ENCODE measurements around the gene ATP5PB. TPM values are rescaled to one million over a fixed set of nuclear protein-coding genes. Genes with fewer than 3 reads are reported as not detected.

Gene ATP5PB
- total RNA-seq, 4 donors from 2014 or later: 60.3 to 334 (median 211) TPM

DNA sequence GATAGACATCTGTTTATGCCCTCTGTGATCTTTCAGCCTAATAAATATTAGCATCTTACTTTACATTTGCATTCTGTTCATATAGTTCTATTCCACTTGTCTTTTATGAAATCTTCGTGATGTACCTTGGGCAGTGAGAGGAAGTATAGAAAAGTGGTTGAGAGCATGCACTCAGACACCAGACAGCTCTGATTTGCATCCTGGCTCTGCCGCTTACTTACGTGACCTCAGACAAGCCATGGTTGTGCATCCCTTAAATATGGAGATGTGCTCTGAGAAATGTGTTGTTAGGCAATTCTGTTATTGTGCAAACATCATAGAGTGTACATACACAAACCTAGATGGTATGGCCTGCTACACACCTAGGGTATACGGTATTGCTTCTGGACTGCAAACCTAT is 44.7 kb upstream of the ATP5PB start:
- in situ Hi-C loops (cut with MboI; ENCODE audit: low pct_ligation_motif_present in 1 of 4, low pct_unique_long_range_greater_than_20kb in 1 of 4, low sequenced_read_pairs in 3 of 4): loop anchor here in 3 of 4 donors (5.0 to 10.0 kb wide), 2 partner anchors 180 to 182 kb away; partner anchors contain the start of gene CHI3L2 (in 2 of the 3)
- 79 to 100% methylated on average over 1 to 4 of the region's 4 CpGs for WGBS, 2 donors (ENCODE audit: low coverage in 1 of 2)
- Histone ChIP-seq H3K4me1 (no peaks in the 10 kb centered on the region), H3K27me3 (peaks cover 15% of the 10 kb centered on the region), H3K9me3 (no peaks in the 10 kb centered on the region), H3K27ac (no peak overlapping the region), H3K36me3 (no peaks in the 10 kb centered on the region), H3K4me3 (no peak overlapping the region)
- intact Hi-C loops (cut with DNase I; ENCODE audit: low total_unique reads): loop anchor here (5.0 kb wide), 1 partner anchor 182 kb away; no protein-coding TSS in a partner anchor
- TF ChIP-seq, protein P1, sequence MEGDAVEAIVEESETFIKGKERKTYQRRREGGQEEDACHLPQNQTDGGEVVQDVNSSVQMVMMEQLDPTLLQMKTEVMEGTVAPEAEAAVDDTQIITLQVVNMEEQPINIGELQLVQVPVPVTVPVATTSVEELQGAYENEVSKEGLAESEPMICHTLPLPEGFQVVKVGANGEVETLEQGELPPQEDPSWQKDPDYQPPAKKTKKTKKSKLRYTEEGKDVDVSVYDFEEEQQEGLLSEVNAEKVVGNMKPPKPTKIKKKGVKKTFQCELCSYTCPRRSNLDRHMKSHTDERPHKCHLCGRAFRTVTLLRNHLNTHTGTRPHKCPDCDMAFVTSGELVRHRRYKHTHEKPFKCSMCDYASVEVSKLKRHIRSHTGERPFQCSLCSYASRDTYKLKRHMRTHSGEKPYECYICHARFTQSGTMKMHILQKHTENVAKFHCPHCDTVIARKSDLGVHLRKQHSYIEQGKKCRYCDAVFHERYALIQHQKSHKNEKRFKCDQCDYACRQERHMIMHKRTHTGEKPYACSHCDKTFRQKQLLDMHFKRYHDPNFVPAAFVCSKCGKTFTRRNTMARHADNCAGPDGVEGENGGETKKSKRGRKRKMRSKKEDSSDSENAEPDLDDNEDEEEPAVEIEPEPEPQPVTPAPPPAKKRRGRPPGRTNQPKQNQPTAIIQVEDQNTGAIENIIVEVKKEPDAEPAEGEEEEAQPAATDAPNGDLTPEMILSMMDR (IDR thresholded peaks at IDR 0.05): no peak
- TF ChIP-seq POLR2A (IDR thresholded peaks at IDR 0.05) (no peak), EP300 (IDR thresholded peaks at IDR 0.05; ENCODE audit: low read depth) (no peak), POLR2AphosphoS5 (IDR thresholded peaks at IDR 0.05) (no peak)
- DNase-seq: no peak

DNA sequence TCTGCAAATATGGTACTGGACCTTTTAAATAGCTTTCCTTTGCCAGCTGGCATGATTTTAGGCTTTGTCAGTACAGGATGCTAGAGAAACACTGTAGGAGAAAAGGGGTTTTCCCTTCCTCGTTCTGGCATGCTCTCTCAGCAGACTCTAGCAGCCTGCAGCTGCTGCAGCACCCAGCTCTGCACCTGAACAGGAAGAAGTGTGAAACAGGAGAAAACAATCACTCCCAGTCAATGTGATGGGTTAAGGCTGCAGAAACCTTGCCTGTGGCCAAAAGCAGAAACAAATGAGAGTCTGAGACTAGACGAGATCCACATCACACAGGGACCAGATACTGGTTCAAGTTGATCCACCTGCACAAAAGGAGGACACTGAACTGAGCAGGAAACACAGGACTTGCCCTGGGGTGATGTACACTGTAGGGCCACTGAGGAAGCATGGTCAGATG is 42.9 kb upstream of the ATP5PB start:
- TF ChIP-seq POLR2A (IDR thresholded peaks at IDR 0.05): no peak
- TF ChIP-seq, protein P1 (IDR thresholded peaks at IDR 0.05): no peak
- Histone ChIP-seq H3K27ac (no peak overlapping the region), H3K36me3 (no peaks in the 10 kb centered on the region), H3K4me1 (no peaks in the 10 kb centered on the region), H3K27me3 (peaks cover 5% of the 10 kb centered on the region), H3K4me3 (no peak overlapping the region), H3K9me3 (no peaks in the 10 kb centered on the region)
- WGBS, 2 donors (ENCODE audit: low coverage in 1 of 2): 0 to 3% methylated on average over 1 to 2 of the region's 2 CpGs
- intact Hi-C loops (cut with DNase I; ENCODE audit: low total_unique reads) (no loop called here), in situ Hi-C loops (cut with MboI; ENCODE audit: low pct_ligation_motif_present in 1 of 4, low pct_unique_long_range_greater_than_20kb in 1 of 4, low sequenced_read_pairs in 3 of 4) (loop anchor here in 2 of 4 donors (10.0 kb wide), 1 partner anchor 182 kb away; the partner anchor contains the start of gene CHI3L2 (in 2 of the 2))
- DNase-seq: peak; percentile 26

DNA sequence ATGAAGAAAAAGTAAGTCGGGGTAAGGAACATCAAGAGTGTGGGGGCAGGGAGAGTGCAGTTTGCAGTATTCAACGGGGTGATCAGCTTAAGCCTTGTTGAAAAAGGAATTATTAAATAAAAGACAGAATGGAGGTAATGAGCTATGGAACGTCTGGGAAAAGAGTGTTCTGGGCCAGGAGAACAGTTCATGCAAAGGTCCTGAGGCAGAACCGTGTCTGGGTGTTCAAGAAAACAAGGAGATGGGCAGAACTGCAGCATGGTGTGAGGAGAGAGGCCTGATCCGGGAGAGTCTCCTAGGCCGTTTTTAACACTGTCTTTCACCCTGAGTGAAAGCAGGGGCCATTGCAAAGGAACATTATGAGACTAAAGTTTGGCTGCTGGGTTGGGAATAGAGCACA is 42.0 kb upstream of the ATP5PB start:
- 82 to 88% methylated on average over 6 of the region's 6 CpGs for WGBS, 2 donors (ENCODE audit: low coverage in 1 of 2)
- TF ChIP-seq POLR2A (IDR thresholded peaks at IDR 0.05): no peak
- no peak for TF ChIP-seq EP300 (IDR thresholded peaks at IDR 0.05; ENCODE audit: low read depth)
- TF ChIP-seq, protein P1 (IDR thresholded peaks at IDR 0.05): no peak
- no peak for TF ChIP-seq POLR2AphosphoS5 (IDR thresholded peaks at IDR 0.05)
- Histone ChIP-seq H3K9me3 (no peaks in the 10 kb centered on the region), H3K4me1 (no peaks in the 10 kb centered on the region), H3K36me3 (no peaks in the 10 kb centered on the region), H3K27me3 (peaks cover 3% of the 10 kb centered on the region), H3K27ac (no peak overlapping the region), H3K4me3 (no peak overlapping the region)
- intact Hi-C loops (cut with DNase I; ENCODE audit: low total_unique reads) (no loop called here), in situ Hi-C loops (cut with MboI; ENCODE audit: low pct_ligation_motif_present in 1 of 4, low pct_unique_long_range_greater_than_20kb in 1 of 4, low sequenced_read_pairs in 3 of 4) (loop anchor here in 2 of 4 donors (10.0 kb wide), 1 partner anchor 182 kb away; the partner anchor contains the start of gene CHI3L2 (in 2 of the 2))
- no peak for DNase-seq

DNA sequence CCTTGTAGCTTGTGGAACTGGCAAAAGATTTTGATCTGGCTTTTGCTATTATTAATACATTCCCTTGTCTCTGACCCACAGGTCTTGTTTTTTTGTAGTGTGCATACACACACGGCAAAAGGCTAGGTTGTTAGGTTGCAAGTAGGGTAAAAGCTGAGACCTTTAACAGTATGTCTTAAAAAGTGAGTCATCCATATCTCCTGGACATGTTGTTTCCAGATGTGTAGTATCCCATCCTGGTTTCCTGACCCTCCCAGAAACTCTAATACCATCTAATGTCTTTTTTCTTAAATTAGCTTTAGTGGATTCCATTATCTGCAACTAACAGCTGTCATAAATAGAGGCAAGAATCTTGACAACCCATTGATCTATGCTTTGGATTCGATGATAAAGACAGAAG is 36.4 kb upstream of the ATP5PB start:
- H3K9me3 ChIP-seq: no peaks in the 10 kb centered on the region
- H3K36me3 ChIP-seq: no peaks in the 10 kb centered on the region
- TF ChIP-seq, protein P1 (IDR thresholded peaks at IDR 0.05): no peak
- TF ChIP-seq POLR2A (IDR thresholded peaks at IDR 0.05): no peak
- TF ChIP-seq EP300 (IDR thresholded peaks at IDR 0.05; ENCODE audit: low read depth): no peak
- TF ChIP-seq POLR2AphosphoS5 (IDR thresholded peaks at IDR 0.05): no peak
- in situ Hi-C loops (cut with MboI; ENCODE audit: low pct_ligation_motif_present in 1 of 4, low pct_unique_long_range_greater_than_20kb in 1 of 4, low sequenced_read_pairs in 3 of 4) (no loop called here), intact Hi-C loops (cut with DNase I; ENCODE audit: low total_unique reads) (no loop called here)
- WGBS, 2 donors (ENCODE audit: low coverage in 1 of 2): 80 to 81% methylated on average over 1 to 2 of the region's 2 CpGs
- no peak for DNase-seq
- H3K4me1 ChIP-seq: peaks cover 0 to under 1% (median 0%) of the 10 kb centered on the region in 4 donors
- no peak overlapping the region for H3K27ac ChIP-seq
- no peak overlapping the region for H3K4me3 ChIP-seq
- H3K27me3 ChIP-seq: no peaks in the 10 kb centered on the region

Data from transverse colon (tissue), 4 donors.